Activated CD4-positive, alpha-beta T cell treated with anti-CD3 and anti-CD28 coated beads, Interleukin-2, Interleukin-4, amounts not matched to agents 100 ng/mL and 50 ng/mL, durations not matched to agents 16 hours and 8 hours (primary cell): ENCODE data around the gene STRADA.

Source experiments
- DNase-seq: peaks from one replicate; pipeline ENCODE4 v3.0.0-alpha.2; 2020; ENCODE audit warnings: low spot score

STRADA gene

DNA sequence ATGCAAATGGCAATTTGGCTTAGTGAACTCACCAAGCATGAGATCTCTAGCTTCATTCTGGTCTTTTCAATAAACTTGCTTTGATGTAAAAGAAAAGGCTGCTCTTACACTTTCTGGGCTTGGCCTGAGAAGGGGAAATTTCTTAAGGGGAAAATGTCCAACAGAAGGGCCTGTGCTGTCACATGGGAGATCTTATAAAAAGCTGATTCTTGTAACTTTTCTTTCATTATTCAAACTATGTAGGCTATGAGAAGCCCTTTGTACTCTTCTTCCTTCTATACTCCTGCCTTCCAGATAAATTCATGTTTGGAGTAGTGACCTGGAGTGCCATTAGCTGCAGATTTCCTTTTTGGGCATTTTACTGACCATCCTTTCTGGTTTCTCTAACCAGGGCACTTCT lies 58.6 kb downstream of the STRADA start:
- no peak for DNase-seq

DNA sequence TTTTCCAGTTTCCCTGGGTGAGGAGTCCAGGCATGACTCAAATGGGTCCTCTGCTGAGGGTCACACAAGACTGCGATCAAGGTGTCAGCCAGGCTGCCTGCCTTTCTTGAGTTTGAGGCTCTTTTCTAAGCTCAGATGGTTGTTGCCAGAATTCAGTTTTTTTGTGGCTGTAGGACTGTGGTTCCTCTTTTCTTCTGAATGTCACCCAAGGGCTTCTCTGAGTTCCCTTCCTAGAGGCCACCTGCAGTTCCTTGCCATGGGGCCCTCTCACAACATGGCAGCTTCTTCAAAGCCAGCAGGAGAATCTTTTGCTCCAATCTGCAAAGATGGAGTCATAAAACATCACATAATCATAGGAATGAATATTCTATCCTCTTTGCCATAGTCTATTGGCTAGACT lies 59.2 kb downstream of the STRADA start:
- DNase-seq = no peak

DNA sequence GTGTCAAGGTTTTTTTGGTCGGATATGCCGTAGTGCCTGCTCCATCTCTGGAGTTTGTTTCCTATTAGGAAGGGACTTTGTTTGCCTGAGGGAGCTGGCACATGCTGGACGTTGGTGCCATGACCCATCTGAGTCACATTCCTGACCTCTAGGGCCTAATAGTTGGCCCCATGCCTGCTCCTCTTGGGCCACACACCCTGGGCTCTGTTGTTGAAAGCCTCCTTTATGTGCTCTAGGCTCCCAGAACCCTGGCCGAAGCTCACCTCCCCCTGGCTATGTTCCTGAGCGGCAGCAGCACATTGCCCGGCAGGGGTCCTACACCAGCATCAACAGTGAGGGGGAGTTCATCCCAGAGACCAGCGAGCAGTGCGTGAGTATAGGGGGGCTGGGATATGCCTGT lies 60.1 kb downstream of the STRADA start:
- DNase-seq = no peak

GRCh38 chr17:63680700-63681099 lies 60.9 kb downstream of the STRADA start:
- DNase-seq = no peak

- no peak for DNase-seq
Observed at GRCh38 chr17:63679214-63679613, 62.4 kb downstream of the STRADA start.

DNA sequence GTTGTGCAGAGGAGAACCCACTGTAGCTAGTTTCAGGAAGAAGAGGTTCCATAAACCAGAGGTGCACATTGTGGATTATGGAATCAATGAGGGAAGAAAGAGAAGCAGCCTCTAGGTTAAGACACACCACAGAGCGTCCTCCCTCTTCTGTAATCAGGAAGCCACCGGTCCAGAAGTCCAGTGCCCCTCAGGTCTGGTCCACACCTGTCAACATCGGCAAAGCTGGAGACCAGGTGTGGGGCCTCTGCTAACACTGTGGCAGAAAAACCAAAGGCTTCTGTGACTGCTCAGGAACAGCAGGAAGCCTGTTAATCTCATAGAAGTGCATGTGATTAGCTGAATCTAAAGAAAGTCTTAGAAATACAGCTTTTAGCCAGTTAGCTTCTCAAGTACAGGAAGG lies 65.0 kb downstream of the STRADA start:
- DNase-seq = no peak

DNA sequence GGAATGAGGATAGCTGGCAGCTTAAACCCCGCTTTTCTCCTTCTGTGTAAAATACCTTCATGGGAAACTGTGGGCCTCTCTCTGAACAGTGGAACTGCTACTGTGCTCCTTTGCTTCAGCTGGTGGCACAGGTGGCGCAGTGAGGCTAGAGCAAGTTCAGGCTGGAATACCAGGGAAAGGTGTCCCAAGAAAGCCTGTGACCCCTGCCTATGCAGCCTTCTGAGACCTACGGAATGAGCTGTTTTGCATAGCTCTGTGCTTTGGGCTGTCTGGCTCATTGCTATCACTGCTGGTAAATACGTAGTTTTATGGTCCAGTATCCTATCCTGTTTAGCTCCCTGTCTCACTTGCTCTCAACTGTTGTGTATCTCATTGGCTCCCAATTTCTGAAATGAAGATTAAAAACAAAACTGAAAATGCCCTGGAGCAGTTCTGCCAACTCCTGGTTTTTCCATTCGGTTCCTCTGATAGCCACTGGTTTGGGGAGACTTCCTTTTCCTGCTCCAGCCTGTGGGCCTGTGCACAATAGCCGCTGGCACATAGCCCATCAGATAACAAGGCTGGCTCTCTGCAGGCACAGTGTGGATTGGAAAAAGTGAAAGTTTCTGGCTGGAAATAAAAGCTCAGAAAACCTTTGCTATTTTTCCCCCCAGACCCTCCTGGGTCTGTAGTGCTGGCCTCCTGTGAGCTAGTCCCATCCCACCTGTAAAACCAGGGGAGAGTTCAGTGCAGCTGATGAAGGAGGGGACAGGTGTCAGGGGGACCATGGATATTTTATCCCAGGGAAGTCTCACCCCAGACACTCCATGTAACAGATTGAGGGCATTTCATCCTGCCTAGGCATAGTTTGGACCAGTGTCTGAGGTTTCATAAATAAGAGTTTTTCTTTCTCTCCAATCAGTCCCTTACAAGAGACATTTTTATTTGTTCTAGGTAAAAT lies 65.7 kb downstream of the STRADA start:
- DNase-seq = no peak

- DNase-seq = no peak
Observed at GRCh38 chr17:63675231-63675606, 66.4 kb downstream of the STRADA start.

DNA sequence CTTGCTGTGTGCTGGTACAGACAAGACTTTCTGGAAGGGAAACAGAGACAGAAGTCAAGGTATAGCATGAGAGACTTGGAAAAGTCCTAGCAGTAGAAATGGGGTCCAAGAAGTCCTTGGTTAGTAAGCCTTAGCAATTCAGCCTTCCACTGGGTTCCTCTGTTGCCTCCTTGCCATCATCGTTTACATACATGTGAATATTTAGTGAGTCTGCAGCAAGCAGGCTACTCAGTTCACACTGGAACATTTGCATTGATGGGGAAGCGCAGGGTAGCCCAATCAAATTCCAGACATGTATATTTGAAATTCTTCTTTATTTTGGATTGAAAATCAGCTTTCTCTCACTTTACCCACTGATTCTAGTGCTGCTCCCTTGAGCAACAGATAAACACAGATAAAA lies 68.7 kb downstream of the STRADA start:
- DNase-seq = no peak

GRCh38 chr17:63665527-63666214 lies 75.9 kb downstream of the STRADA start:
- no peak for DNase-seq

- DNase-seq = no peak
Observed at GRCh38 chr17:63659850-63660249, 81.7 kb downstream of the STRADA start.

GRCh38 chr17:63658366-63658765 lies 83.2 kb downstream of the STRADA start:
- no peak for DNase-seq

DNA sequence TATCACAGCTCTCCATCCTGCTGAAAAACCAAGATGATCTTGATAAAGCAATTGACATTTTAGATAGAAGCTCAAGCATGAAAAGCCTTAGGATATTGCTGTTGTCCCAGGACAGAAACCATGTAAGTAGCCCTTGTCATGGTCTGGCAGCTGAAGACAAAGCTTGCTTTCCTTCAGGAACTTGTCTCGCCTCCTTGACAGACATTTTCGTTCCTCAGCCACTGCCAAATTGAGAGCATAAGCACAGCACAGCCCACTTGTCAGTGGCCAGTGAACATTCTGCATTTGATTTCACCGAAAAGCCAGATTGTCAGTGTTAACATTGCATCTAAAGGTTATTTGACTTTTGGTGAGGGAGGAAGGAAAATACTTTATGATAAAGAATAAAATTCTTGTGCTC lies 83.8 kb downstream of the STRADA start:
- DNase-seq = no peak

GRCh38 chr17:63653050-63653449 lies 88.5 kb downstream of the STRADA start:
- DNase-seq = no peak
